ENCODE results near the gene SMIM35.
"Not testable (repeated sequence)": the region's sequence is repeated elsewhere in the genome, so short reads cannot be mapped to it uniquely, and the experiment has no call there.

Gene SMIM35

GRCh38 chr11:117980280-117980679 is 106.5 kb downstream of the SMIM35 start (continued):
- no peak for TF ChIP-seq PATZ1 (tag by site-specific recombination; IDR thresholded peaks at IDR 0.05)
- no peak for TF ChIP-seq ZNF629 (tag by site-specific recombination; IDR thresholded peaks at IDR 0.05)
- no peak for TF ChIP-seq ZNF529 (tag by site-specific recombination; IDR thresholded peaks at IDR 0.05; ENCODE audit: insufficient replicate concordance)

GRCh38 chr11:117979481-117980211 is 107.1 kb downstream of the SMIM35 start:
- ChIA-PET POLR2A (no interaction called here), CTCF (interaction anchor here (0.7 kb wide), 1 partner anchor 408 kb away, joined by 3 read pairs; no protein-coding TSS in a partner anchor)
- no peak overlapping the region for H3K4me3 ChIP-seq (ENCODE audit: low read depth, low read length)
- H3K36me3 ChIP-seq (ENCODE audit: control insufficient read depth in 2 of 2, insufficient read depth in 1 of 2, low read length in 2 of 2) = no peaks in the 10 kb centered on the region
- H3K4me1 ChIP-seq (ENCODE audit: control insufficient read depth, insufficient read depth, low read length) = no peaks in the 10 kb centered on the region
- TF ChIP-seq ZNF76 (tag by site-specific recombination; IDR thresholded peaks at IDR 0.05; ENCODE audit: borderline replicate concordance, low read depth) (no peak), ZNF658 (tag by site-specific recombination; IDR thresholded peaks at IDR 0.05) (no peak), ZNF302 (tag by site-specific recombination; IDR thresholded peaks at IDR 0.05; ENCODE audit: low read depth) (no peak), ZNF10 (tag by site-specific recombination; IDR thresholded peaks at IDR 0.05) (no peak), ZNF37A (tag by site-specific recombination; IDR thresholded peaks at IDR 0.05) (no peak), SP7 (tag by site-specific recombination; IDR thresholded peaks at IDR 0.05) (no peak), ZNF266 (tag by site-specific recombination; IDR thresholded peaks at IDR 0.05; ENCODE audit: low read depth) (no peak), SP3 (tag by site-specific recombination; IDR thresholded peaks at IDR 0.05) (no peak)
- H3K27ac ChIP-seq (ENCODE audit: extremely low read depth, low read depth, low read length) = no peak overlapping the region
- no peaks in the 10 kb centered on the region for H3K9me3 ChIP-seq (ENCODE audit: control insufficient read depth, insufficient read depth, low read depth, low read length)

- H3K4me3 ChIP-seq (ENCODE audit: low read depth, low read length) = no peak overlapping the region
- no peak for TF ChIP-seq ZNF664 (tag by site-specific recombination; IDR thresholded peaks at IDR 0.05)
- no peak for TF ChIP-seq ZBTB26 (tag by site-specific recombination; optimal IDR thresholded peaks at IDR 0.05)
- TF ChIP-seq WT1 (tag by site-specific recombination; IDR thresholded peaks at IDR 0.05) = no peak
- TF ChIP-seq ZNF404 (tag by site-specific recombination; IDR thresholded peaks at IDR 0.05) = no peak
- no peak for TF ChIP-seq ZNF416 (tag by site-specific recombination; IDR thresholded peaks at IDR 0.05)
- TF ChIP-seq KLF9 (tag by site-specific recombination; IDR thresholded peaks at IDR 0.05; ENCODE audit: low read depth) = no peak
- TF ChIP-seq ZNF398 (tag by site-specific recombination; IDR thresholded peaks at IDR 0.05) = no peak
- TF ChIP-seq ZNF354C (tag by site-specific recombination; IDR thresholded peaks at IDR 0.05; ENCODE audit: borderline replicate concordance, low read depth) = no peak
- no peak for TF ChIP-seq ZNF626 (tag by site-specific recombination; IDR thresholded peaks at IDR 0.05)
- CTCF ChIA-PET = no interaction called here
- POLR2A ChIA-PET = no interaction called here
- no peaks in the 10 kb centered on the region for H3K9me3 ChIP-seq (ENCODE audit: control insufficient read depth, insufficient read depth, low read depth, low read length)
- H3K4me1 ChIP-seq (ENCODE audit: control insufficient read depth, insufficient read depth, low read length) = no peaks in the 10 kb centered on the region
- H3K27ac ChIP-seq (ENCODE audit: extremely low read depth, low read depth, low read length) = no peak overlapping the region
- H3K36me3 ChIP-seq (ENCODE audit: control insufficient read depth in 2 of 2, insufficient read depth in 1 of 2, low read length in 2 of 2) = no peaks in the 10 kb centered on the region
Observed at GRCh38 chr11:117978991-117979390, 107.8 kb downstream of the SMIM35 start.

- POLR2A ChIA-PET = not testable (repeated sequence)
Observed at GRCh38 chr11:117978291-117978910, 108.4 kb downstream of the SMIM35 start.

GRCh38 chr11:117977612-117978264 is 109.0 kb downstream of the SMIM35 start:
- H3K9me3 ChIP-seq (ENCODE audit: control insufficient read depth, insufficient read depth, low read depth, low read length); H3K4me1 ChIP-seq (ENCODE audit: control insufficient read depth, insufficient read depth, low read length); H3K4me3 ChIP-seq (ENCODE audit: low read depth, low read length); POLR2A ChIA-PET; H3K27ac ChIP-seq (ENCODE audit: extremely low read depth, low read depth, low read length); H3K36me3 ChIP-seq (ENCODE audit: control insufficient read depth in 2 of 2, insufficient read depth in 1 of 2, low read length in 2 of 2): not testable (repeated sequence)
- CTCF ChIA-PET = interaction anchor here (0.6 kb wide), 1 partner anchor 989 kb away, joined by 3 read pairs; no protein-coding TSS in a partner anchor

More at GRCh38 chr11:117978291-117978910, 108.4 kb downstream of the SMIM35 start:
- CTCF ChIA-PET = interaction anchor here (0.6 kb wide), 1 partner anchor 988 kb away, joined by 3 read pairs; no protein-coding TSS in a partner anchor
- not testable (repeated sequence) for H3K36me3 ChIP-seq (ENCODE audit: control insufficient read depth in 2 of 2, insufficient read depth in 1 of 2, low read length in 2 of 2); H3K4me1 ChIP-seq (ENCODE audit: control insufficient read depth, insufficient read depth, low read length); H3K4me3 ChIP-seq (ENCODE audit: low read depth, low read length); H3K27ac ChIP-seq (ENCODE audit: extremely low read depth, low read depth, low read length); H3K9me3 ChIP-seq (ENCODE audit: control insufficient read depth, insufficient read depth, low read depth, low read length)
